Naive B cell (primary cell): ENCODE data around the gene SHF. TPM values are rescaled to one million over a fixed set of nuclear protein-coding genes. Genes with fewer than 3 reads are reported as not detected.

Source experiments
- ATAC-seq, 2 donors: fragments of 150-1000 bp; cut with Tn5 transposase; 2 replicates each; pipeline ENCODE4 v1.10.0; 2021; ENCODE audit warnings: low read depth in 2 of 2, mild to moderate bottlenecking in 2 of 2, moderate library complexity in 2 of 2
- DNase-seq: peaks from one replicate; pipeline ENCODE4 v3.0.0; 2022
- H3K27ac Mint-ChIP-seq, 6 donors: one replicate each; pipeline ENCODE4 v1.8.0; 2020 to 2022; ENCODE audit warnings: mild to moderate bottlenecking in 6 of 6, mixed read lengths in 6 of 6, moderate library complexity in 5 of 6, inconsistent platforms in 2 of 6
- H3K27me3 Mint-ChIP-seq, 3 donors: one replicate each; pipeline ENCODE4 v1.8.0; 2021 to 2022; ENCODE audit warnings: mixed read lengths in 3 of 3, mild to moderate bottlenecking in 1 of 3
- H3K36me3 Mint-ChIP-seq, 2 donors: one replicate each; pipeline ENCODE4 v1.8.0; 2020 to 2022; ENCODE audit warnings: mixed read lengths in 2 of 2, inconsistent platforms in 1 of 2, mild to moderate bottlenecking in 1 of 2
- H3K4me1 Mint-ChIP-seq, 3 donors: one replicate each; pipeline ENCODE4 v1.8.0; 2020 to 2022; ENCODE audit warnings: mixed read lengths in 3 of 3, inconsistent platforms in 1 of 3, mild to moderate bottlenecking in 1 of 3, moderate library complexity in 1 of 3
- H3K4me3 Mint-ChIP-seq, 8 donors: one replicate each; pipeline ENCODE4 v1.8.0; 2020 to 2022; ENCODE audit warnings: mild to moderate bottlenecking in 8 of 8, mixed read lengths in 8 of 8, moderate library complexity in 8 of 8, inconsistent platforms in 2 of 8
- H3K9me3 Mint-ChIP-seq, 7 donors: one replicate each; pipeline ENCODE4 v1.8.0; 2020 to 2022; ENCODE audit warnings: mixed read lengths in 7 of 7, mild to moderate bottlenecking in 5 of 7, inconsistent platforms in 2 of 7, moderate library complexity in 1 of 7
- polyA plus RNA-seq, 6 donors: library from polyadenylated mRNA; unstranded; fragments of 300-500 nt; fragmentation: Illumina TruSeq; gene quantifications; one replicate each; pipeline ENCODE4 v1.2.3, GENCODE V29; 2021; ENCODE audit warnings: low read depth in 6 of 6

Gene SHF
- polyA plus RNA-seq, 6 donors from 2014 or later: 0.77 to 3.2 (median 1.8) TPM

- DNase-seq (no peak), ATAC-seq (no peak)
- H3K9me3 Mint-ChIP-seq: peaks cover 0 to 4% (median 0%) of the 10 kb centered on the region in 7 donors
- H3K27ac Mint-ChIP-seq: no peak overlapping the region
- no peak overlapping the region for H3K4me3 Mint-ChIP-seq
- no peaks in the 10 kb centered on the region for H3K36me3 Mint-ChIP-seq
- peaks cover 11 to 25% (median 14%) of the 10 kb centered on the region in 3 donors for H3K27me3 Mint-ChIP-seq
- no peaks in the 10 kb centered on the region for H3K4me1 Mint-ChIP-seq
These were observed 24.7 kb upstream of the SHF start for GRCh38 chr15:45212493-45212892.

GRCh38 chr15:45205192-45205591 lies 17.4 kb upstream of the SHF start:
- peak overlapping the region in 1 of 8 donors; percentile 69 for H3K4me3 Mint-ChIP-seq
- no peaks in the 10 kb centered on the region for H3K36me3 Mint-ChIP-seq
- H3K27ac Mint-ChIP-seq: peak overlapping the region in 1 of 6 donors; percentile 80
- ATAC-seq: no peak
- H3K4me1 Mint-ChIP-seq: peaks cover 0 to 3% (median 0%) of the 10 kb centered on the region in 3 donors
- H3K27me3 Mint-ChIP-seq: peaks cover 20 to 32% (median 25%) of the 10 kb centered on the region in 3 donors
- DNase-seq: peak; percentile 25
- H3K9me3 Mint-ChIP-seq: peaks cover 0 to 1% (median 0%) of the 10 kb centered on the region in 7 donors

GRCh38 chr15:45203182-45203581 lies 15.4 kb upstream of the SHF start:
- no peak for DNase-seq
- Mint-ChIP-seq H3K9me3 (peaks cover 0 to 4% (median 0%) of the 10 kb centered on the region in 7 donors), H3K4me3 (peak overlapping the region in 1 of 8 donors; percentile 42), H3K4me1 (peaks cover 0 to 14% (median 0%) of the 10 kb centered on the region in 3 donors), H3K27me3 (peaks cover 19 to 28% (median 26%) of the 10 kb centered on the region in 3 donors), H3K36me3 (peaks cover 0 to 12% of the 10 kb centered on the region in 2 donors), H3K27ac (peak overlapping the region in 2 of 6 donors; percentile 57 to 79)
- ATAC-seq: no peak

GRCh38 chr15:45201869-45202268 lies 14.1 kb upstream of the SHF start:
- peaks cover 0 to 22% (median 4%) of the 10 kb centered on the region in 3 donors for H3K4me1 Mint-ChIP-seq
- no peak overlapping the region for H3K27ac Mint-ChIP-seq
- peaks cover 7 to 19% (median 15%) of the 10 kb centered on the region in 3 donors for H3K27me3 Mint-ChIP-seq
- DNase-seq (no peak), ATAC-seq (no peak)
- no peak overlapping the region for H3K4me3 Mint-ChIP-seq
- peaks cover 0 to 12% of the 10 kb centered on the region in 2 donors for H3K36me3 Mint-ChIP-seq
- H3K9me3 Mint-ChIP-seq: peaks cover 0 to 4% (median 0%) of the 10 kb centered on the region in 7 donors

- Mint-ChIP-seq H3K4me1 (peaks cover 0 to 22% (median 4%) of the 10 kb centered on the region in 3 donors), H3K27me3 (peaks cover 4 to 17% (median 11%) of the 10 kb centered on the region in 3 donors), H3K36me3 (peaks cover 0 to 12% of the 10 kb centered on the region in 2 donors), H3K4me3 (no peak overlapping the region), H3K9me3 (peaks cover 0 to 4% (median 0%) of the 10 kb centered on the region in 7 donors), H3K27ac (no peak overlapping the region)
- DNase-seq (no peak), ATAC-seq (no peak)
These were observed 13.7 kb upstream of the SHF start for GRCh38 chr15:45201557-45201859.

GRCh38 chr15:45200799-45201556 lies 13.2 kb upstream of the SHF start:
- DNase-seq: no peak
- peaks cover 0 to 22% (median 4%) of the 10 kb centered on the region in 3 donors for H3K4me1 Mint-ChIP-seq
- H3K4me3 Mint-ChIP-seq: no peak overlapping the region
- H3K27ac Mint-ChIP-seq: no peak overlapping the region
- H3K36me3 Mint-ChIP-seq: peaks cover 0 to 12% of the 10 kb centered on the region in 2 donors
- ATAC-seq: peak; percentile 5 to 14
- H3K27me3 Mint-ChIP-seq: peaks cover 0 to 16% (median 8%) of the 10 kb centered on the region in 3 donors
- H3K9me3 Mint-ChIP-seq: peaks cover 0 to 4% (median 0%) of the 10 kb centered on the region in 7 donors

- ATAC-seq (peak; percentile 65 to 69), DNase-seq (peak; percentile 98)
- no peak overlapping the region for H3K4me3 Mint-ChIP-seq
- peaks cover 0 to 22% (median 4%) of the 10 kb centered on the region in 3 donors for H3K4me1 Mint-ChIP-seq
- H3K27ac Mint-ChIP-seq: no peak overlapping the region
- H3K9me3 Mint-ChIP-seq: peaks cover 0 to 4% (median 0%) of the 10 kb centered on the region in 7 donors
- peaks cover 0 to 12% (median 3%) of the 10 kb centered on the region in 3 donors for H3K27me3 Mint-ChIP-seq
- H3K36me3 Mint-ChIP-seq: peaks cover 0 to 12% of the 10 kb centered on the region in 2 donors
These were observed 12.4 kb upstream of the SHF start for GRCh38 chr15:45200001-45200798.

GRCh38 chr15:45199136-45199810 lies 11.5 kb upstream of the SHF start:
- Mint-ChIP-seq H3K4me1 (peaks cover 0 to 22% (median 4%) of the 10 kb centered on the region in 3 donors), H3K27me3 (peaks cover 0 to 9% (median 0%) of the 10 kb centered on the region in 3 donors)

GRCh38 chr15:45198337-45199135 lies 10.8 kb upstream of the SHF start:
- H3K4me3 Mint-ChIP-seq: no peak overlapping the region
- peak overlapping the region in 1 of 6 donors; percentile 99 for H3K27ac Mint-ChIP-seq
- H3K9me3 Mint-ChIP-seq: peaks cover 0 to 4% (median 0%) of the 10 kb centered on the region in 7 donors
- peaks cover 0 to 9% (median 0%) of the 10 kb centered on the region in 3 donors for H3K27me3 Mint-ChIP-seq
- ATAC-seq (peak; percentile 59 to 63), DNase-seq (peak; percentile 97)
- H3K4me1 Mint-ChIP-seq: peaks cover 0 to 22% (median 4%) of the 10 kb centered on the region in 3 donors
- H3K36me3 Mint-ChIP-seq: peaks cover 0 to 12% of the 10 kb centered on the region in 2 donors

More at GRCh38 chr15:45199136-45199810, 11.5 kb upstream of the SHF start:
- peak; percentile 61 for DNase-seq
- Mint-ChIP-seq H3K4me3 (no peak overlapping the region), H3K27ac (peak overlapping the region in 1 of 6 donors; percentile 99), H3K36me3 (peaks cover 0 to 12% of the 10 kb centered on the region in 2 donors), H3K9me3 (peaks cover 0 to 4% (median 0%) of the 10 kb centered on the region in 7 donors)
- ATAC-seq: no peak

GRCh38 chr15:45197512-45197911 lies 9.7 kb upstream of the SHF start:
- H3K27ac Mint-ChIP-seq: peak overlapping the region in 4 of 6 donors; percentile 62 to 90 (median 86)
- H3K4me1 Mint-ChIP-seq: peaks cover 0 to 19% (median 4%) of the 10 kb centered on the region in 3 donors
- peaks cover 0 to 4% (median 0%) of the 10 kb centered on the region in 7 donors for H3K9me3 Mint-ChIP-seq
- H3K27me3 Mint-ChIP-seq: peaks cover 0 to 9% (median 0%) of the 10 kb centered on the region in 3 donors
- DNase-seq: no peak
- H3K4me3 Mint-ChIP-seq: peak overlapping the region in 4 of 8 donors; percentile 38 to 82 (median 76)
- peaks cover 0 to 12% of the 10 kb centered on the region in 2 donors for H3K36me3 Mint-ChIP-seq
- ATAC-seq: no peak

GRCh38 chr15:45187578-45187893 lies 230 bp downstream of the SHF start:
- Mint-ChIP-seq H3K4me1 (peaks cover 16 to 21% (median 19%) of the 10 kb centered on the region in 3 donors), H3K27ac (peak overlapping the region in 1 of 6 donors; percentile 89), H3K27me3 (peaks cover 0 to 7% (median 0%) of the 10 kb centered on the region in 3 donors), H3K9me3 (no peaks in the 10 kb centered on the region), H3K36me3 (no peaks in the 10 kb centered on the region), H3K4me3 (peak overlapping the region in 4 of 8 donors; percentile 84 to 90 (median 86))
- no peak for ATAC-seq
- no peak for DNase-seq
